DMS53 treated with DMSO at 0.1 percent for 48 hours (cell line): ENCODE measurements around the gene NTRK2.

Experiments used
- DNase-seq: peaks from one replicate; lab custom pipeline; 2025; ENCODE audit not compliant: unreplicated experiment; lab: John Stamatoyannopoulos, UW

Gene NTRK2

GRCh38 chr9:84845956-84846900, 176.7 kb downstream of the NTRK2 start:
- DNase-seq = no peak

- DNase-seq = no peak
Measured at GRCh38 chr9:84846906-84847305, 177.4 kb downstream of the NTRK2 start.

- DNase-seq = no peak
Measured at GRCh38 chr9:84849049-84849448, 179.5 kb downstream of the NTRK2 start.

GRCh38 chr9:84850830-84851392, 181.4 kb downstream of the NTRK2 start:
- DNase-seq = no peak

- no peak for DNase-seq
Measured at GRCh38 chr9:84851935-84852585, 182.5 kb downstream of the NTRK2 start.

- DNase-seq = no peak
Measured at GRCh38 chr9:84852617-84853301, 183.2 kb downstream of the NTRK2 start.

GRCh38 chr9:84856181-84856632, 186.7 kb downstream of the NTRK2 start:
- DNase-seq = no peak

DNA sequence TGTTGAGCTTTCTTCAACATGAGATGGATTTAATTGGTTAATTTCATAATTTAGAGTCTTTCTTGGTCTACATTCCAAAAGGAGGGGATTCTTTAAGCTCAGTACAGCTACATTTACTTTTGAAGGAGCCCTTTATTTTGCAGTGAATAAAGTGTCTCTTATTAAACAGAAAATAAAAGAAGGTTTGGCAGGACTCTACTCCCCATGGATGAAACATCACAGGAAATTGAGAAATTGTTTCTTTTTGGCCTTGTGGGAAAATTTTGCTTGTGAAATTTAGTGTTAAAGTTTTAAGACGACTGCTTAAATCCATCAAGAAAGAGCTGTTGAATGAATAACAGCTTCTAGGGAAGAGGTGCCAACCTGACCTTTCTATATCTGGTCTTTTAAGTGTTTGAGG, 187.7 kb downstream of the NTRK2 start:
- no peak for DNase-seq

GRCh38 chr9:84858364-84858763, 188.8 kb downstream of the NTRK2 start:
- DNase-seq = no peak

- no peak for DNase-seq
Measured at GRCh38 chr9:84860249-84861115, 191.0 kb downstream of the NTRK2 start.

DNA sequence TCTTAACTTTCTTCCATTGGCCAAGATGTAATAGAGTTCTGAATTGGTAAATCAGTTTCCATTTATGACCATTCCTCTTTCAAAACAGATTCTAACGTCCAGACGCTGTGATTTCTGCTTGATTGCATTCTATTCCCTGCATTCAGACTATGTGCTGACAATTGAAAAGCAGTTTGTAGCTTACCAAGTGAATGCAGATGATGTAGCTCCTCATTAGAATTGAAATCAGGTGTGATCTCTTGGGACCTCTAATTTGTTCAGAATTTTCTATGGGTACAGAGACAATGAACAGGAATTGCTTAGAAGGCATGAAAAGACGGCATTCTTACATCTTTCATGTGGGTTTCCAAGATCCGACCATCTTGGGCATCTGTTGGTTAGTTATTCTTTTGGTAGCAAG, 191.9 kb downstream of the NTRK2 start:
- no peak for DNase-seq

DNA sequence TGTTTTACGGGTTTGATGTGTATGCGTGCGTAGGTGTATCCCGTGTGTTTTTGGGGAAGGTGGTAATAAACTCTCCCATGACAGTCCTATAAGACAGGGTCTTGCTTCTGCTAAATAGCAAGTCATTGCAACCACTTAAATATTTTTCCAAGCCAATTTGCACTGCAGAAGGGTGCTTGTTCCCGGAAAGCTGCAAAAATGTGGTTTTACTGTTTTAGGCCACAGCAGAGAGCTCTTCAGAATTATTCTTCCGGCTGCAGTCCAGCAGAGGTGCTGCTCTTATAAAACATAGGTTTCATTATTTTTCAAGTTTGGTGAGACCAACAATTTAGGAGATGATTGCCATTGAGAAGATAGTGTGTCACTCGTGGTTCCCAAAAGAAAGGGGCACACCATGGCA, 192.8 kb downstream of the NTRK2 start:
- DNase-seq = no peak

- no peak for DNase-seq
Measured at GRCh38 chr9:84862810-84863287, 193.3 kb downstream of the NTRK2 start.

GRCh38 chr9:84863372-84863771, 193.8 kb downstream of the NTRK2 start:
- DNase-seq = no peak

DNA sequence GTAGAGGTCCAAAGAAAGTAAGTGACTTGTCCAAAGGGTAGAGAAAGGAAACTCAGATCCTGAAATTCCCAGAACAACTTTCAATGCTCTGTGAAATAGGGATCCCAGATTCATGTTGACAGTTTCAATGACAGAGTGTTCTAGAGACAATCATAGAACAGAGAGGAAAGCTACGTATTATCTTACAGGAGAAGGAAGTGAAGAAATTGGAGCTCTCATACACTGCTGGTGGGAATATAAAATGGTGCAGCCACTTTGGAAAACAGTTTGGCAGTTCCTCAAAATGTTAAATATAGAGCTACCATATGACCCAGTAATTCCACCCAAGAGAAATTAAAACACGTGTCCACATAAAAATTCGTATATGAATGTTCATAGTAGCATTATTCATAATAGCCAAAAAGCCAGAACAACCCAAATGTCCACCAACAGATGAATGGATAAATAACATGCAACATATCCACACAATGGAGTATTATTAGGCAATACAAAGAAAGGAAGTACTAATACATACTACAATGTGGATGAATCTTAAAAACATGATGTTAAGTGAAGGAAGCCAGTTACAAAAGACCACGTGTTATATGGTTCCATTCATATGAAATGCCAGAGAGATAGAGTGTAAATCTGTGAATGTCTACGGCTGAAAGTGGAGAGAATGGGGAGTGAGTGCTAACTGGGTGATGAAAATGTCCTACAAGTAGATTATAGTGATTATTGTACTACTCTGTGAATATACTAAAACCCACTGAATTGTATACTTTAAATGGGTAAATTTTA, 197.1 kb downstream of the NTRK2 start:
- DNase-seq = no peak

- no peak for DNase-seq
Measured at GRCh38 chr9:84867186-84867585, 197.7 kb downstream of the NTRK2 start.

GRCh38 chr9:84869091-84869490, 199.6 kb downstream of the NTRK2 start:
- no peak for DNase-seq

GRCh38 chr9:84871983-84872382, 202.5 kb downstream of the NTRK2 start:
- no peak for DNase-seq

DNA sequence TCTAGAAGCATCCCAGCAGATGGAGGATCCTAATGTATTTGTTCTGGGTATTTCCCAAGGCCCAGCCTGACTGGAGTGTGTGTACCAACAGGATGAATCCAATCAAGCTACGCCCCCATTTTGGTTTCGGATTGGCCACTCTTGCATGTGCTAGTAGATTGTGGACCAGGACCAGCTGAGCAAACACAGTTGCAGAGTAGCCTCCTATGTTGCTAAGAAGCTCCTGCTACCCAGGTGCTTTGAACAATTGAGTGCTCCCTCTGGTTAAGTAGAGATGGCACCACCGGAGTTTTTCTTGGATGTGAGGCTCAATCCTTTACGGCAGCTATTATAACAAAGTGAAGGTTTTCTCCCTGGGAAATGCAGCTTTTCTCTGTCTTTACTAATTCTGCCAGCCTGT, 204.5 kb downstream of the NTRK2 start:
- DNase-seq = no peak
